ENCODE results near the gene SPATA6L. TPM values are rescaled to one million over a fixed set of nuclear protein-coding genes. Genes with fewer than 3 reads are reported as not detected.

Gene SPATA6L
- total RNA-seq, 4 donors from 2014 or later = 0.91 to 3.0 (median 1.8) TPM

- H3K27me3 ChIP-seq = no peaks in the 10 kb centered on the region
- H3K4me3 ChIP-seq = no peak overlapping the region
- intact Hi-C loops (cut with DNase I) = no loop called here
- WGBS, 2 donors = 71 to 92% methylated on average over 1 of the region's 1 CpG
- TF ChIP-seq CTCF (IDR thresholded peaks at IDR 0.05) = no peak
- TF ChIP-seq POLR2A (IDR thresholded peaks at IDR 0.05) = no peak
- DNase-seq = no peak
- H3K36me3 ChIP-seq = no peaks in the 10 kb centered on the region
- H3K4me1 ChIP-seq = peaks cover 0 to 10% (median 0%) of the 10 kb centered on the region in 3 donors
- no peak overlapping the region for H3K27ac ChIP-seq
- H3K9me3 ChIP-seq = no peaks in the 10 kb centered on the region
These were observed 65.9 kb downstream of the SPATA6L start for GRCh38 chr9:4600368-4600767.

GRCh38 chr9:4596165-4596922 is 69.9 kb downstream of the SPATA6L start:
- intact Hi-C loops (cut with DNase I) = no loop called here
- Histone ChIP-seq H3K27me3 (no peaks in the 10 kb centered on the region), H3K4me1 (peaks cover 0 to 12% (median 0%) of the 10 kb centered on the region in 3 donors), H3K4me3 (no peak overlapping the region), H3K36me3 (no peaks in the 10 kb centered on the region), H3K9me3 (no peaks in the 10 kb centered on the region), H3K27ac (peak overlapping the region in 3 of 4 donors; percentile 2 to 57 (median 45))
- TF ChIP-seq POLR2A (IDR thresholded peaks at IDR 0.05) (no peak), CTCF (IDR thresholded peaks at IDR 0.05) (no peak)
- 58 to 66% methylated on average over 11 of the region's 11 CpGs for WGBS, 2 donors
- DNase-seq = no peak

GRCh38 chr9:4594994-4595393 is 71.3 kb downstream of the SPATA6L start:
- intact Hi-C loops (cut with DNase I) = no loop called here
- H3K9me3 ChIP-seq = no peaks in the 10 kb centered on the region
- H3K4me3 ChIP-seq = no peak overlapping the region
- TF ChIP-seq CTCF (IDR thresholded peaks at IDR 0.05) (no peak), POLR2A (IDR thresholded peaks at IDR 0.05) (no peak)
- no peaks in the 10 kb centered on the region for H3K36me3 ChIP-seq
- H3K27me3 ChIP-seq = no peaks in the 10 kb centered on the region
- DNase-seq = no peak
- H3K4me1 ChIP-seq = peaks cover 0 to 25% (median 7%) of the 10 kb centered on the region in 3 donors
- H3K27ac ChIP-seq = no peak overlapping the region
- WGBS, 2 donors = 68 to 87% methylated on average over 2 of the region's 2 CpGs

GRCh38 chr9:4594545-4594944 is 71.7 kb downstream of the SPATA6L start:
- Histone ChIP-seq H3K9me3 (no peaks in the 10 kb centered on the region), H3K27ac (no peak overlapping the region), H3K4me3 (no peak overlapping the region), H3K4me1 (peaks cover 0 to 25% (median 7%) of the 10 kb centered on the region in 3 donors), H3K36me3 (no peaks in the 10 kb centered on the region), H3K27me3 (no peaks in the 10 kb centered on the region)
- TF ChIP-seq CTCF (IDR thresholded peaks at IDR 0.05) = no peak
- TF ChIP-seq POLR2A (IDR thresholded peaks at IDR 0.05) = no peak
- intact Hi-C loops (cut with DNase I) = no loop called here
- DNase-seq = no peak
- 83 to 87% methylated on average over 4 of the region's 4 CpGs for WGBS, 2 donors

GRCh38 chr9:4592886-4593285 is 73.4 kb downstream of the SPATA6L start:
- no peaks in the 10 kb centered on the region for H3K36me3 ChIP-seq
- intact Hi-C loops (cut with DNase I) = no loop called here
- H3K4me1 ChIP-seq = peaks cover 0 to 25% (median 7%) of the 10 kb centered on the region in 3 donors
- no peaks in the 10 kb centered on the region for H3K27me3 ChIP-seq
- 75 to 78% methylated on average over 1 of the region's 1 CpG for WGBS, 2 donors
- no peak overlapping the region for H3K27ac ChIP-seq
- no peak overlapping the region for H3K4me3 ChIP-seq
- H3K9me3 ChIP-seq = no peaks in the 10 kb centered on the region
- no peak for TF ChIP-seq POLR2A (IDR thresholded peaks at IDR 0.05)
- no peak for TF ChIP-seq CTCF (IDR thresholded peaks at IDR 0.05)
- DNase-seq = no peak

All from esophagus squamous epithelium (tissue), 5 donors.